Glomerular visceral epithelial cell (primary cell): Measurements from ENCODE around the gene DNAH5.
"Not testable (repeated sequence)": the region's sequence is repeated elsewhere in the genome, so short reads cannot be mapped to it uniquely, and the experiment has no call there.

Experiments
- DNase-seq: peaks from one replicate; pipeline ENCODE4 v3.0.0-alpha.2; 2016; ENCODE audit errors: extremely low spot score

DNAH5 gene

GRCh38 chr5:13944560-13945199 is at the start of gene DNAH5:
Gene DNAH5, minus strand, starts transcription at chr5:13944688. Its CDS starts 250 bp downstream, at chr5:13944438.
- DNase-seq, result no peak

GRCh38 chr5:13993926-13994325 is 49.4 kb upstream of the DNAH5 start:
- no peak for DNase-seq

GRCh38 chr5:13992795-13993194 is 48.3 kb upstream of the DNAH5 start:
- peak; percentile 40 for DNase-seq

- DNase-seq, result no peak
Observed at GRCh38 chr5:13991365-13991764, 46.9 kb upstream of the DNAH5 start.

- DNase-seq, result no peak
Observed at GRCh38 chr5:13990896-13991295, 46.4 kb upstream of the DNAH5 start.

GRCh38 chr5:13989832-13990231 is 45.3 kb upstream of the DNAH5 start:
- DNase-seq, result no peak

- peak; percentile 80 for DNase-seq
Observed at GRCh38 chr5:13987843-13988464, 43.5 kb upstream of the DNAH5 start.

GRCh38 chr5:13985731-13986418 is 41.4 kb upstream of the DNAH5 start:
- DNase-seq, result peak; percentile 98

- not testable (repeated sequence) for DNase-seq
Observed at GRCh38 chr5:13984888-13985287, 40.4 kb upstream of the DNAH5 start.

GRCh38 chr5:13976867-13977830 is 32.7 kb upstream of the DNAH5 start:
- peak; percentile 72 for DNase-seq

GRCh38 chr5:13976223-13976622 is 31.7 kb upstream of the DNAH5 start:
- no peak for DNase-seq

GRCh38 chr5:13975246-13975645 is 30.8 kb upstream of the DNAH5 start:
- no peak for DNase-seq

- no peak for DNase-seq
Observed at GRCh38 chr5:13973724-13974123, 29.2 kb upstream of the DNAH5 start.

GRCh38 chr5:13972029-13972428 is 27.5 kb upstream of the DNAH5 start:
- DNase-seq, result no peak

GRCh38 chr5:13957032-13957645 is 12.7 kb upstream of the DNAH5 start:
- peak; percentile 61 for DNase-seq

GRCh38 chr5:13956471-13956870 is 12.0 kb upstream of the DNAH5 start:
- no peak for DNase-seq

GRCh38 chr5:13955896-13956295 is 11.4 kb upstream of the DNAH5 start:
- DNase-seq, result no peak

GRCh38 chr5:13946111-13946510 is 1.6 kb upstream of the DNAH5 start:
- DNase-seq, result no peak

GRCh38 chr5:13945271-13945670 is 783 bp upstream of the DNAH5 start:
- no peak for DNase-seq

GRCh38 chr5:13943676-13944075 is 812 bp downstream of the DNAH5 start:
- DNase-seq, result no peak

GRCh38 chr5:13941468-13941867 is 3.0 kb downstream of the DNAH5 start:
- DNase-seq, result no peak
